SHP77 treated with DMSO at 0.1 percent for 48 hours (cell line): ENCODE measurements around the gene MEF2C.
A peak's percentile ranks its signal among the peaks of the same experiment; 100 is the strongest.

Experiments used
- DNase-seq: peaks from one replicate; lab custom pipeline; 2025; lab: John Stamatoyannopoulos, UW

The MEF2C gene

GRCh38 chr5:88674356-88675167 lies 208.4 kb downstream of the MEF2C start:
- peak; percentile 87 for DNase-seq

GRCh38 chr5:88673253-88674105 lies 209.5 kb downstream of the MEF2C start:
- peak; percentile 30 for DNase-seq

GRCh38 chr5:88672644-88673252 lies 210.2 kb downstream of the MEF2C start:
- DNase-seq, result peak; percentile 31

- DNase-seq, result no peak
These were observed 211.2 kb downstream of the MEF2C start for GRCh38 chr5:88671505-88672499.

- DNase-seq, result no peak
These were observed 211.9 kb downstream of the MEF2C start for GRCh38 chr5:88671106-88671504.

GRCh38 chr5:88670461-88670860 lies 212.5 kb downstream of the MEF2C start:
- DNase-seq, result no peak

- DNase-seq, result no peak
These were observed 213.5 kb downstream of the MEF2C start for GRCh38 chr5:88669371-88670050.

GRCh38 chr5:88667496-88668201 lies 215.3 kb downstream of the MEF2C start:
- DNase-seq, result no peak
